AG09319 (cell line): ENCODE results near the gene ZKSCAN2.

Experiments used
- DNase-seq: peaks from one replicate; pipeline ENCODE4 v3.0.0-alpha.2; 2010; ENCODE audit warnings: low read depth; ENCODE audit errors: extremely low read depth
- CTCF ChIP-seq: IDR thresholded peaks from 2 replicates; pipeline ENCODE4 v1.5.1; 2011; ENCODE audit warnings: low read depth, mild to moderate bottlenecking, inconsistent platforms, low read length, moderate library complexity

ZKSCAN2 gene

GRCh38 chr16:25224731-25225319 is 32.8 kb downstream of the ZKSCAN2 start:
- TF ChIP-seq CTCF, result no peak
- no peak for DNase-seq

GRCh38 chr16:25223964-25224363 is 33.7 kb downstream of the ZKSCAN2 start:
- TF ChIP-seq CTCF, result no peak
- no peak for DNase-seq

- TF ChIP-seq CTCF, result no peak
- DNase-seq, result no peak
These were observed 34.7 kb downstream of the ZKSCAN2 start for GRCh38 chr16:25222959-25223358.

- DNase-seq, result no peak
- TF ChIP-seq CTCF, result no peak
These were observed 38.4 kb downstream of the ZKSCAN2 start for GRCh38 chr16:25219070-25219737.

GRCh38 chr16:25217921-25218320 is 39.7 kb downstream of the ZKSCAN2 start:
- DNase-seq, result no peak
- no peak for TF ChIP-seq CTCF

GRCh38 chr16:25217112-25217511 is 40.5 kb downstream of the ZKSCAN2 start:
- no peak for DNase-seq
- TF ChIP-seq CTCF, result no peak

GRCh38 chr16:25213709-25214397 is 43.8 kb downstream of the ZKSCAN2 start:
- DNase-seq, result no peak
- no peak for TF ChIP-seq CTCF
